HEK293 (cell line): ENCODE data around the gene SHMT2.

Source experiments
- ATF2 ChIP-seq: fragments of 450-650 bp; formaldehyde crosslinking; IDR thresholded peaks from 2 replicates; pipeline ENCODE4 v1.5.1; 2016; ENCODE audit warnings: missing biosample characterization, missing genetic modification characterization, low read depth
- KLF16 ChIP-seq: fragments of 450-650 bp; formaldehyde crosslinking; IDR thresholded peaks from 2 replicates; pipeline ENCODE4 v1.5.1; 2017; ENCODE audit warnings: missing biosample characterization, missing genetic modification characterization
- KLF17 ChIP-seq: fragments of 450-650 bp; formaldehyde crosslinking; IDR thresholded peaks from 2 replicates; pipeline ENCODE4 v1.5.1; 2016; ENCODE audit warnings: missing biosample characterization, missing genetic modification characterization
- PBX3 ChIP-seq: sonication (generic); formaldehyde crosslinking; IDR thresholded peaks from 2 replicates; pipeline ENCODE4 v1.8.1; 2022; ENCODE audit warnings: mild to moderate bottlenecking, moderate library complexity, missing genetic modification reagents
- RBAK ChIP-seq: fragments of 450-650 bp; formaldehyde crosslinking; IDR thresholded peaks from 2 replicates; pipeline ENCODE4 v1.5.1; 2016; ENCODE audit warnings: missing biosample characterization, missing genetic modification characterization
- SALL2 ChIP-seq: fragments of 450-650 bp; formaldehyde crosslinking; IDR thresholded peaks from 2 replicates; pipeline ENCODE4 v1.5.0; 2017; ENCODE audit warnings: missing biosample characterization, mild to moderate bottlenecking, missing genetic modification characterization, borderline replicate concordance
- TCF7L2 ChIP-seq: IDR thresholded peaks from 2 replicates; pipeline ENCODE4 v1.6.1; 2011; ENCODE audit warnings: low read depth, mild to moderate bottlenecking, inconsistent platforms, low read length, moderate library complexity, borderline replicate concordance
- YY2 ChIP-seq: fragments of 450-650 bp; formaldehyde crosslinking; IDR thresholded peaks from 2 replicates; pipeline ENCODE4 v1.5.1; 2016; ENCODE audit warnings: missing biosample characterization, missing genetic modification characterization
- ZBTB17 ChIP-seq: fragments of 450-650 bp; formaldehyde crosslinking; IDR thresholded peaks from 2 replicates; pipeline ENCODE4 v1.5.1; 2016; ENCODE audit warnings: missing biosample characterization, missing genetic modification characterization
- ZBTB21 ChIP-seq: fragments of 450-650 bp; formaldehyde crosslinking; IDR thresholded peaks from 2 replicates; pipeline ENCODE4 v1.5.1; 2017; ENCODE audit warnings: missing biosample characterization, missing genetic modification characterization
- ZFP3 ChIP-seq: fragments of 450-650 bp; formaldehyde crosslinking; IDR thresholded peaks from 2 replicates; pipeline ENCODE4 v1.5.1; 2016; ENCODE audit warnings: low read depth, missing biosample characterization, missing genetic modification characterization
- ZFP41 ChIP-seq: fragments of 450-650 bp; formaldehyde crosslinking; IDR thresholded peaks from 2 replicates; pipeline ENCODE4 v1.5.1; 2016; ENCODE audit warnings: missing biosample characterization, missing genetic modification characterization, borderline replicate concordance
- ZNF148 ChIP-seq: fragments of 450-650 bp; formaldehyde crosslinking; IDR thresholded peaks from 2 replicates; pipeline ENCODE4 v1.5.0; 2017; ENCODE audit warnings: missing biosample characterization, missing genetic modification characterization, borderline replicate concordance
- ZNF202 ChIP-seq: fragments of 450-650 bp; formaldehyde crosslinking; IDR thresholded peaks from 2 replicates; pipeline ENCODE4 v1.5.1; 2016; ENCODE audit warnings: missing biosample characterization, missing genetic modification characterization, borderline replicate concordance
- ZNF23 ChIP-seq: fragments of 450-650 bp; formaldehyde crosslinking; IDR thresholded peaks from 2 replicates; pipeline ENCODE4 v1.5.1; 2016; ENCODE audit warnings: missing biosample characterization, missing genetic modification characterization, borderline replicate concordance
- ZNF248 ChIP-seq: fragments of 450-650 bp; formaldehyde crosslinking; IDR thresholded peaks from 2 replicates; pipeline ENCODE4 v1.5.1; 2017; ENCODE audit warnings: missing biosample characterization, missing genetic modification characterization
- ZNF280C ChIP-seq: fragments of 450-650 bp; formaldehyde crosslinking; IDR thresholded peaks from 2 replicates; pipeline ENCODE4 v1.5.1; 2016; ENCODE audit warnings: missing biosample characterization, missing genetic modification characterization
- ZNF292 ChIP-seq: fragments of 450-650 bp; formaldehyde crosslinking; IDR thresholded peaks from 2 replicates; pipeline ENCODE4 v1.5.1; 2016; ENCODE audit warnings: low read depth, missing biosample characterization, missing genetic modification characterization, borderline replicate concordance
- ZNF324 ChIP-seq: fragments of 450-650 bp; formaldehyde crosslinking; IDR thresholded peaks from 2 replicates; pipeline ENCODE4 v1.5.1; 2016; ENCODE audit warnings: missing biosample characterization, missing genetic modification characterization
- ZNF350 ChIP-seq: fragments of 450-650 bp; formaldehyde crosslinking; IDR thresholded peaks from 2 replicates; pipeline ENCODE4 v1.5.0; 2017; ENCODE audit warnings: missing biosample characterization, mild to moderate bottlenecking, missing genetic modification characterization
- ZNF404 ChIP-seq: fragments of 450-650 bp; formaldehyde crosslinking; IDR thresholded peaks from 2 replicates; pipeline ENCODE4 v1.5.1; 2017; ENCODE audit warnings: missing biosample characterization, missing genetic modification characterization
- ZNF433 ChIP-seq: fragments of 450-650 bp; formaldehyde crosslinking; IDR thresholded peaks from 2 replicates; pipeline ENCODE4 v1.5.1; 2016; ENCODE audit warnings: missing biosample characterization, missing genetic modification characterization, low read depth
- ZNF514 ChIP-seq: fragments of 450-650 bp; formaldehyde crosslinking; IDR thresholded peaks from 2 replicates; pipeline ENCODE4 v1.5.1; 2016; ENCODE audit warnings: missing biosample characterization, missing genetic modification characterization
- ZNF521 ChIP-seq: fragments of 450-650 bp; formaldehyde crosslinking; IDR thresholded peaks from 2 replicates; pipeline ENCODE4 v1.5.1; 2017; ENCODE audit warnings: missing biosample characterization, mild to moderate bottlenecking, missing genetic modification characterization
- ZNF548 ChIP-seq: fragments of 450-650 bp; formaldehyde crosslinking; IDR thresholded peaks from 2 replicates; pipeline ENCODE4 v1.5.1; 2016; ENCODE audit warnings: missing biosample characterization, missing genetic modification characterization
- ZNF639 ChIP-seq: fragments of 450-650 bp; formaldehyde crosslinking; IDR thresholded peaks from 2 replicates; pipeline ENCODE4 v1.5.1; 2016; ENCODE audit warnings: missing biosample characterization, missing genetic modification characterization
- ZNF654 ChIP-seq: fragments of 450-650 bp; formaldehyde crosslinking; IDR thresholded peaks from 2 replicates; pipeline ENCODE4 v1.5.1; 2016; ENCODE audit warnings: low read depth, missing biosample characterization, missing genetic modification characterization
- ZNF660 ChIP-seq: fragments of 450-650 bp; IDR thresholded peaks from 2 replicates; pipeline ENCODE4 v1.5.1; 2018; ENCODE audit warnings: missing biosample characterization, mild to moderate bottlenecking, missing genetic modification characterization
- ZNF768 ChIP-seq: fragments of 450-650 bp; formaldehyde crosslinking; IDR thresholded peaks from 2 replicates; pipeline ENCODE4 v1.5.1; 2018; ENCODE audit warnings: missing biosample characterization, mild to moderate bottlenecking, missing genetic modification characterization
- ZNF785 ChIP-seq: fragments of 450-650 bp; formaldehyde crosslinking; IDR thresholded peaks from 2 replicates; pipeline ENCODE4 v1.5.1; 2016; ENCODE audit warnings: missing biosample characterization, missing genetic modification characterization
- ZNF792 ChIP-seq: fragments of 450-650 bp; formaldehyde crosslinking; IDR thresholded peaks from 2 replicates; pipeline ENCODE4 v1.5.1; 2016; ENCODE audit warnings: missing biosample characterization, missing genetic modification characterization

The SHMT2 gene

GRCh38 chr12:57242691-57243454 lies 13.4 kb downstream of the SHMT2 start (continued):
- TF ChIP-seq ZFP3 (tag by site-specific recombination) (no peak), ZNF248 (tag by site-specific recombination) (no peak), ZNF324 (tag by site-specific recombination) (no peak), SALL2 (tag by site-specific recombination) (no peak), RBAK (tag by site-specific recombination) (no peak), ZNF660 (peak; percentile 24; the same call in 1 of the 2 replicates), ATF2 (tag by site-specific recombination) (no peak), ZNF404 (tag by site-specific recombination) (no peak), ZBTB21 (tag by site-specific recombination) (no peak), ZNF521 (tag by site-specific recombination) (no peak), ZNF639 (tag by site-specific recombination) (peak; percentile 21; the same call in 1 of the 2 replicates), ZNF514 (tag by site-specific recombination) (no peak), TCF7L2 (no peak), YY2 (tag by site-specific recombination) (no peak), ZNF785 (no peak), ZFP41 (tag by site-specific recombination) (no peak), ZNF23 (tag by site-specific recombination) (no peak), ZBTB17 (peak; percentile 35), KLF17 (tag by site-specific recombination) (0 out of 2 replicates have a peak, but pooled peaks have one; percentile 38), ZNF292 (tag by site-specific recombination) (no peak), ZNF202 (no peak), ZNF792 (tag by site-specific recombination) (no peak), ZNF768 (tag by site-specific recombination) (no peak), KLF16 (peak; percentile 32), ZNF654 (tag by site-specific recombination) (peak; percentile 42), ZNF548 (tag by site-specific recombination) (no peak), ZNF350 (tag by site-specific recombination) (no peak), ZNF433 (no peak), ZNF148 (tag by site-specific recombination) (no peak), PBX3 (CRISPR knock-in tag) (no peak), ZNF280C (tag by site-specific recombination) (no peak)
